ENCODE results near the gene GATAD2A. TPM values are rescaled to one million over a fixed set of nuclear protein-coding genes. Genes with fewer than 3 reads are reported as not detected.

The GATAD2A gene
- total RNA-seq, 2 donors from 2014 or later: 41.7 to 138 TPM

GRCh38 chr19:19475849-19476828, 70.7 kb downstream of the GATAD2A start:
- DNase-seq (ENCODE audit: low spot score): no peak
- TF ChIP-seq POLR2AphosphoS5 (IDR thresholded peaks at IDR 0.05): no peak
- TF ChIP-seq CTCF (IDR thresholded peaks at IDR 0.05): peak in 1 of 4 experiments; percentile 29
- TF ChIP-seq POLR2A (IDR thresholded peaks at IDR 0.05): no peak

GRCh38 chr19:19477705-19478383, 72.4 kb downstream of the GATAD2A start:
- no peaks in the 10 kb centered on the region for H3K36me3 ChIP-seq
- H3K27me3 ChIP-seq (replicated peaks; ENCODE audit: insufficient read depth): no peaks in the 10 kb centered on the region
- no peaks in the 10 kb centered on the region for H3K9me3 ChIP-seq
- intact Hi-C loops (cut with DNase I): no loop called here
- H3K4me3 ChIP-seq: no peak overlapping the region
- TF ChIP-seq POLR2A (IDR thresholded peaks at IDR 0.05) (no peak), POLR2AphosphoS5 (IDR thresholded peaks at IDR 0.05) (no peak), CTCF (IDR thresholded peaks at IDR 0.05) (no peak)
- peak; percentile 52 for DNase-seq (ENCODE audit: low spot score)
- H3K4me1 ChIP-seq (replicated peaks): no peaks in the 10 kb centered on the region
- no peak overlapping the region for H3K27ac ChIP-seq
- 74% methylated on average over 9 of the region's 10 CpGs for WGBS

More at GRCh38 chr19:19475849-19476828, 70.7 kb downstream of the GATAD2A start:
- no peak overlapping the region for H3K27ac ChIP-seq
- no peak overlapping the region for H3K4me3 ChIP-seq
- 77% methylated on average over 19 of the region's 19 CpGs for WGBS
- no peaks in the 10 kb centered on the region for H3K9me3 ChIP-seq
- intact Hi-C loops (cut with DNase I): no loop called here
- no peaks in the 10 kb centered on the region for H3K27me3 ChIP-seq (replicated peaks; ENCODE audit: insufficient read depth)
- H3K36me3 ChIP-seq: no peaks in the 10 kb centered on the region
- H3K4me1 ChIP-seq (replicated peaks): no peaks in the 10 kb centered on the region

- DNase-seq (ENCODE audit: low spot score): no peak
- H3K27me3 ChIP-seq (replicated peaks; ENCODE audit: insufficient read depth): no peaks in the 10 kb centered on the region
- no peaks in the 10 kb centered on the region for H3K36me3 ChIP-seq
- intact Hi-C loops (cut with DNase I): no loop called here
- no peak overlapping the region for H3K27ac ChIP-seq
- no peaks in the 10 kb centered on the region for H3K4me1 ChIP-seq (replicated peaks)
- WGBS: 64% methylated on average over 5 of the region's 5 CpGs
- H3K4me3 ChIP-seq: no peak overlapping the region
- no peak for TF ChIP-seq CTCF (IDR thresholded peaks at IDR 0.05)
- no peaks in the 10 kb centered on the region for H3K9me3 ChIP-seq
Observed at GRCh38 chr19:19480688-19481087, 75.2 kb downstream of the GATAD2A start.

- intact Hi-C loops (cut with DNase I): no loop called here
- Histone ChIP-seq H3K9me3 (no peaks in the 10 kb centered on the region), H3K4me1 (replicated peaks) (no peaks in the 10 kb centered on the region), H3K4me3 (no peak overlapping the region), H3K36me3 (no peaks in the 10 kb centered on the region), H3K27ac (no peak overlapping the region), H3K27me3 (replicated peaks; ENCODE audit: insufficient read depth) (no peaks in the 10 kb centered on the region)
- 73% methylated on average over 18 of the region's 19 CpGs for WGBS
- no peak for DNase-seq (ENCODE audit: low spot score)
- no peak for TF ChIP-seq POLR2AphosphoS5 (IDR thresholded peaks at IDR 0.05)
- no peak for TF ChIP-seq POLR2A (IDR thresholded peaks at IDR 0.05)
- no peak for TF ChIP-seq CTCF (IDR thresholded peaks at IDR 0.05)
Observed at GRCh38 chr19:19482809-19483596, 77.5 kb downstream of the GATAD2A start.

Data from prostate gland (tissue), 2 donors.